KMS-11 (cell line): ENCODE results near the gene ZNF207.
"Not testable (repeated sequence)": the region's sequence is repeated elsewhere in the genome, so short reads cannot be mapped to it uniquely, and the experiment has no call there.

Experiments used
- H2AFZ ChIP-seq: fragments of 200-600 bp; sonication (generic); 2 replicates; pipeline ENCODE4 v1.6.1; 2016; ENCODE audit warnings: antibody characterized with exemption, mixed run types, low read depth
- H3K27ac ChIP-seq: fragments of 200-600 bp; sonication (generic); 2 replicates; pipeline ENCODE4 v1.6.1; 2016; ENCODE audit warnings: mild to moderate bottlenecking, mixed run types
- H3K27me3 ChIP-seq: fragments of 200-600 bp; sonication (generic); 2 replicates; pipeline ENCODE4 v1.6.1; 2017; ENCODE audit warnings: mild to moderate bottlenecking, low read depth, mixed run types, moderate library complexity; ENCODE audit not compliant: insufficient read depth
- H3K36me3 ChIP-seq: fragments of 200-600 bp; sonication (generic); 2 replicates; pipeline ENCODE4 v1.6.1; 2017; ENCODE audit warnings: mild to moderate bottlenecking, mixed run types; ENCODE audit not compliant: insufficient read depth
- H3K4me1 ChIP-seq: fragments of 200-600 bp; sonication (generic); 2 replicates; pipeline ENCODE4 v1.6.1; 2016; ENCODE audit warnings: mild to moderate bottlenecking, low read depth, mixed run types; ENCODE audit not compliant: poor library complexity, severe bottlenecking
- H3K4me2 ChIP-seq: fragments of 200-600 bp; sonication (generic); 2 replicates; pipeline ENCODE4 v1.7.0; 2016; ENCODE audit warnings: mild to moderate bottlenecking, mixed run types
- H3K4me3 ChIP-seq: fragments of 200-600 bp; sonication (generic); IDR thresholded peaks from 2 replicates; pipeline ENCODE4 v1.6.1; 2017; ENCODE audit warnings: low read depth, low read length, mixed read lengths; ENCODE audit not compliant: insufficient read depth
- H3K79me2 ChIP-seq: fragments of 200-600 bp; sonication (generic); 2 replicates; pipeline ENCODE4 v1.6.1; 2016; ENCODE audit warnings: low read depth, mixed run types; ENCODE audit not compliant: insufficient read depth
- H3K9ac ChIP-seq: fragments of 200-600 bp; sonication (generic); 2 replicates; pipeline ENCODE4 v1.6.1; 2016; ENCODE audit warnings: mild to moderate bottlenecking, mixed run types
- H4K20me1 ChIP-seq: fragments of 200-600 bp; sonication (generic); 2 replicates; pipeline ENCODE4 v1.6.1; 2016; ENCODE audit warnings: mild to moderate bottlenecking, mixed run types; ENCODE audit not compliant: insufficient read depth
- TF ChIP-seq, protein P1 (sequence below): fragments of 200-600 bp; sonication (generic); conservative IDR thresholded peaks from 2 replicates; pipeline ENCODE4 v1.6.1; 2017; ENCODE audit warnings: low read depth, mild to moderate bottlenecking, antibody characterized with exemption, low read length, moderate library complexity, mixed read lengths

ZNF207 gene

DNA sequence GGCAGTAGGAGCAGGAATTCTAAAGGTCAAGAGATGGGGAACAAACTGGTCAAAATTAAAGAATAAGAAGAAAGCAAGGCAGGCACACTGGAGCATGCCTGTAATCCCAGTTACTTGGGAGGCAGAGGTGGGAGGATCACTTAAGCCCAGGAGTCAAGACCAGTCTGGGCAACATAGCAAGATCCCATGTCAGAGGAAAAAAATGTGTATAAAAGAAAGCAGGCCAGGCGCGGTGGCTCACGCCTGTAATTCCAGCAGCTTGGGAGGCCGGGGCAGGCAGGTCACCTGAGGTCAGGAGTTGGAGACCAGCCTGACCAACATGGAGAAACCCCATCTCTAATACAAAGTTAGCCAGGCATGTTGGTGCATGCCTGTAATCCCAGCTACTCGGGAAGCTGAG, 43.9 kb downstream of the ZNF207 start:
- H3K4me3 ChIP-seq = no peak overlapping the region
- no peaks in the 10 kb centered on the region for H3K4me1 ChIP-seq
- no peak overlapping the region for H3K27ac ChIP-seq
- no peaks in the 10 kb centered on the region for H4K20me1 ChIP-seq
- H3K79me2 ChIP-seq = no peaks in the 10 kb centered on the region
- H3K27me3 ChIP-seq = no peaks in the 10 kb centered on the region
- H3K4me2 ChIP-seq = no peak overlapping the region
- TF ChIP-seq, protein P1, sequence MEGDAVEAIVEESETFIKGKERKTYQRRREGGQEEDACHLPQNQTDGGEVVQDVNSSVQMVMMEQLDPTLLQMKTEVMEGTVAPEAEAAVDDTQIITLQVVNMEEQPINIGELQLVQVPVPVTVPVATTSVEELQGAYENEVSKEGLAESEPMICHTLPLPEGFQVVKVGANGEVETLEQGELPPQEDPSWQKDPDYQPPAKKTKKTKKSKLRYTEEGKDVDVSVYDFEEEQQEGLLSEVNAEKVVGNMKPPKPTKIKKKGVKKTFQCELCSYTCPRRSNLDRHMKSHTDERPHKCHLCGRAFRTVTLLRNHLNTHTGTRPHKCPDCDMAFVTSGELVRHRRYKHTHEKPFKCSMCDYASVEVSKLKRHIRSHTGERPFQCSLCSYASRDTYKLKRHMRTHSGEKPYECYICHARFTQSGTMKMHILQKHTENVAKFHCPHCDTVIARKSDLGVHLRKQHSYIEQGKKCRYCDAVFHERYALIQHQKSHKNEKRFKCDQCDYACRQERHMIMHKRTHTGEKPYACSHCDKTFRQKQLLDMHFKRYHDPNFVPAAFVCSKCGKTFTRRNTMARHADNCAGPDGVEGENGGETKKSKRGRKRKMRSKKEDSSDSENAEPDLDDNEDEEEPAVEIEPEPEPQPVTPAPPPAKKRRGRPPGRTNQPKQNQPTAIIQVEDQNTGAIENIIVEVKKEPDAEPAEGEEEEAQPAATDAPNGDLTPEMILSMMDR = no peak
- H3K36me3 ChIP-seq = no peaks in the 10 kb centered on the region
- H2AFZ ChIP-seq = no peak overlapping the region
- H3K9ac ChIP-seq = no peak overlapping the region

- H2AFZ ChIP-seq = no peak overlapping the region
- no peak overlapping the region for H3K4me2 ChIP-seq
- no peak overlapping the region for H3K9ac ChIP-seq
- no peaks in the 10 kb centered on the region for H3K27me3 ChIP-seq
- TF ChIP-seq, protein P1 = no peak
- H3K27ac ChIP-seq = no peak overlapping the region
- no peaks in the 10 kb centered on the region for H3K4me1 ChIP-seq
- H3K79me2 ChIP-seq = no peaks in the 10 kb centered on the region
- no peak overlapping the region for H3K4me3 ChIP-seq
- no peaks in the 10 kb centered on the region for H3K36me3 ChIP-seq
- no peaks in the 10 kb centered on the region for H4K20me1 ChIP-seq
Observed at GRCh38 chr17:32396343-32396742, 46.4 kb downstream of the ZNF207 start.

GRCh38 chr17:32398946-32399345, 49.0 kb downstream of the ZNF207 start:
- Histone ChIP-seq H3K27me3 (no peaks in the 10 kb centered on the region), H2AFZ (no peak overlapping the region), H3K79me2 (no peaks in the 10 kb centered on the region), H3K36me3 (no peaks in the 10 kb centered on the region), H3K4me3 (no peak overlapping the region), H3K9ac (no peak overlapping the region), H3K27ac (no peak overlapping the region), H4K20me1 (no peaks in the 10 kb centered on the region), H3K4me1 (no peaks in the 10 kb centered on the region), H3K4me2 (no peak overlapping the region)
- TF ChIP-seq, protein P1 = no peak

GRCh38 chr17:32410085-32410484, 60.1 kb downstream of the ZNF207 start:
- H3K36me3 ChIP-seq, H2AFZ ChIP-seq, H3K4me3 ChIP-seq, H3K79me2 ChIP-seq, H3K27ac ChIP-seq, H3K4me1 ChIP-seq, H3K9ac ChIP-seq, H3K27me3 ChIP-seq, H3K4me2 ChIP-seq, H4K20me1 ChIP-seq: not testable (repeated sequence)

DNA sequence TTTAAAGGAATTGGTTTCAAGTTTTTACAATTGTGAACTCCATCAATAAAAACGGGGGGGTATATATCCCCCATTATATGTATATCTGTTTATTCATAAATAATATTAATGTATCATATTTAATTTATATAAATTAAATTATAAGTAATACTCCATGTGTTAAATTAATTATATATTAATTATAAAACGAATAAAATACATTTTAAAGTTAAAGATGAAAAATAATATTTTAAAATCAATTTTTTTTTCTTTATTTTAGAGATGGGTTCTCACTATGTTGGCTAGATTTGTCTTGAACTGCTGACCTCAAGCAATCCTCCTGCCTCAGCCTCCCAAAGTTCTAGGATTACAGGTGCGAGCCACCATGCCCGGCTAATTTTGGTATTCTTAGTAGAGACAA, 76.9 kb downstream of the ZNF207 start:
- TF ChIP-seq, protein P1 = no peak
- no peaks in the 10 kb centered on the region for H3K36me3 ChIP-seq
- H3K9ac ChIP-seq = no peak overlapping the region
- H3K4me3 ChIP-seq = no peak overlapping the region
- H3K27me3 ChIP-seq = no peaks in the 10 kb centered on the region
- no peaks in the 10 kb centered on the region for H4K20me1 ChIP-seq
- no peaks in the 10 kb centered on the region for H3K79me2 ChIP-seq
- H2AFZ ChIP-seq = no peak overlapping the region
- no peaks in the 10 kb centered on the region for H3K4me1 ChIP-seq
- H3K27ac ChIP-seq = no peak overlapping the region
- H3K4me2 ChIP-seq = no peak overlapping the region
